Measurements from ENCODE around the gene ZFYVE1.
"Not testable (repeated sequence)": the region's sequence is repeated elsewhere in the genome, so short reads cannot be mapped to it uniquely, and the experiment has no call there.

ZFYVE1 gene

GRCh38 chr14:73026845-73027542 is at the start of gene ZFYVE1:
Gene ZFYVE1, minus strand, starts transcription at chr14:73027106. Its CDS starts 2,598 bp downstream, at chr14:73024508.
- peak; percentile 89 for DNase-seq (ENCODE audit: low spot score)

GRCh38 chr14:73069585-73069984 is 42.7 kb upstream of the ZFYVE1 start:
- DNase-seq (ENCODE audit: low spot score) = no peak

GRCh38 chr14:73058922-73059673 is 32.2 kb upstream of the ZFYVE1 start:
- DNase-seq (ENCODE audit: low spot score) = peak; percentile 33

GRCh38 chr14:73058224-73058921 is 31.5 kb upstream of the ZFYVE1 start, which contains the start of gene RBM25:
Gene RBM25, plus strand, starts transcription at chr14:73058534. Its CDS starts 13,108 bp downstream, at chr14:73071642.
- DNase-seq (ENCODE audit: low spot score) = peak; percentile 86

GRCh38 chr14:73057944-73058223 is 31.0 kb upstream of the ZFYVE1 start:
- DNase-seq (ENCODE audit: low spot score) = no peak

- DNase-seq (ENCODE audit: low spot score) = no peak
These were observed 28.3 kb upstream of the ZFYVE1 start for GRCh38 chr14:73055251-73055650.

GRCh38 chr14:73049428-73049827 is 22.5 kb upstream of the ZFYVE1 start:
- DNase-seq (ENCODE audit: low spot score) = no peak

GRCh38 chr14:73047808-73048207 is 20.9 kb upstream of the ZFYVE1 start:
- DNase-seq (ENCODE audit: low spot score) = no peak

GRCh38 chr14:73036706-73037450 is 10.0 kb upstream of the ZFYVE1 start:
- not testable (repeated sequence) for DNase-seq (ENCODE audit: low spot score)

GRCh38 chr14:73027984-73028383 is 1.1 kb upstream of the ZFYVE1 start:
- no peak for DNase-seq (ENCODE audit: low spot score)

- no peak for DNase-seq (ENCODE audit: low spot score)
These were observed 640 bp upstream of the ZFYVE1 start for GRCh38 chr14:73027546-73027945.

- no peak for DNase-seq (ENCODE audit: low spot score)
These were observed 562 bp downstream of the ZFYVE1 start for GRCh38 chr14:73026243-73026844.

- DNase-seq (ENCODE audit: low spot score) = no peak
These were observed 1.4 kb downstream of the ZFYVE1 start for GRCh38 chr14:73025544-73025943.

- DNase-seq (ENCODE audit: low spot score) = no peak
These were observed 4.9 kb downstream of the ZFYVE1 start for GRCh38 chr14:73022051-73022450.

- not testable (repeated sequence) for DNase-seq (ENCODE audit: low spot score)
These were observed 10.9 kb downstream of the ZFYVE1 start for GRCh38 chr14:73016011-73016410.

- not testable (repeated sequence) for DNase-seq (ENCODE audit: low spot score)
These were observed 11.4 kb downstream of the ZFYVE1 start for GRCh38 chr14:73015552-73015951.

GRCh38 chr14:73014105-73014504 is 12.8 kb downstream of the ZFYVE1 start:
- no peak for DNase-seq (ENCODE audit: low spot score)

GRCh38 chr14:73011189-73011588 is 15.7 kb downstream of the ZFYVE1 start:
- DNase-seq (ENCODE audit: low spot score) = not testable (repeated sequence)

GRCh38 chr14:73008501-73008900 is 18.4 kb downstream of the ZFYVE1 start:
- no peak for DNase-seq (ENCODE audit: low spot score)

- no peak for DNase-seq (ENCODE audit: low spot score)
These were observed 19.1 kb downstream of the ZFYVE1 start for GRCh38 chr14:73007835-73008234.

- not testable (repeated sequence) for DNase-seq (ENCODE audit: low spot score)
These were observed 22.3 kb downstream of the ZFYVE1 start for GRCh38 chr14:73004641-73005040.

- no peak for DNase-seq (ENCODE audit: low spot score)
These were observed 23.2 kb downstream of the ZFYVE1 start for GRCh38 chr14:73003681-73004080.

Data from HuH-7.5 (cell line).